Regular cardiac myocyte (primary cell): ENCODE data around the gene TMEM109. TPM values are rescaled to one million over a fixed set of nuclear protein-coding genes. Genes with fewer than 3 reads are reported as not detected.

Experiments
- total RNA-seq: library from RNA; depleted of rRNA; stranded (reverse); fragments of >200 nt; gene quantifications from 2 replicates; pipeline ENCODE4 v1.2.3, GENCODE V29; 2014

TMEM109 gene
- total RNA-seq: 21.4 and 34.1 TPM in 2 replicates

GRCh38 chr11:60913793-60914632 is at the start of gene TMEM109:
TMEM109 (plus strand) TSS chr11:60914158; CDS start chr11:60919694, 5,536 bp downstream.

GRCh38 chr11:60866911-60867870 is 46.8 kb upstream of the TMEM109 start, which contains the start of gene ZP1:
ZP1 (plus strand) TSS chr11:60867542; CDS start chr11:60867562, 20 bp downstream.

GRCh38 chr11:60906132-60906972 is 7.6 kb upstream of the TMEM109 start, which contains the start of gene PRPF19:
PRPF19 (minus strand) TSS chr11:60906585; CDS start chr11:60906382, 203 bp downstream.

GRCh38 chr11:60924110-60924905 is 10.3 kb downstream of the TMEM109 start, which contains the start of gene TMEM132A:
TMEM132A (plus strand) TSS chr11:60924460; CDS start chr11:60924634, 174 bp downstream.

GRCh38 chr11:60951904-60952741 is 38.2 kb downstream of the TMEM109 start, which contains the start of gene SLC15A3:
SLC15A3 (minus strand) TSS chr11:60952176; CDS start chr11:60951551, 625 bp downstream.

GRCh38 chr11:60971520-60971919 is 57.6 kb downstream of the TMEM109 start, which contains the start of gene CD6:
CD6 (plus strand) TSS chr11:60971680; CDS start chr11:60971866, 186 bp downstream.

Other genes with a start within 250 kb of the TMEM109 start
- not detected in 2 replicates for gene MS4A8, start 214.5 kb upstream of the TMEM109 start, total RNA-seq
- gene MS4A18, start 189.4 kb upstream of the TMEM109 start, total RNA-seq: not detected in 2 replicates
- gene MS4A15, start 157.3 kb upstream of the TMEM109 start, total RNA-seq: not detected in 2 replicates
- not detected in 2 replicates for gene MS4A10, start 128.8 kb upstream of the TMEM109 start, total RNA-seq
- gene CCDC86, start 72.0 kb upstream of the TMEM109 start, total RNA-seq: 9.9 and 24.3 TPM in 2 replicates
- 0.19 and 2.3 TPM in 2 replicates for gene PTGDR2, start 58.2 kb upstream of the TMEM109 start, total RNA-seq
- gene ZP1, start 46.6 kb upstream of the TMEM109 start, total RNA-seq: 2.1 and 4.2 TPM in 2 replicates
- 31.9 and 54.1 TPM in 2 replicates for gene PRPF19, start 7.6 kb upstream of the TMEM109 start, total RNA-seq
- gene TMEM132A, start 10.3 kb downstream of the TMEM109 start, total RNA-seq: 9.0 and 34.4 TPM in 2 replicates
- gene SLC15A3, start 38.0 kb downstream of the TMEM109 start, total RNA-seq: 4.0 and 18.0 TPM in 2 replicates
- gene CD6, start 57.5 kb downstream of the TMEM109 start, total RNA-seq: not detected in 2 replicates
- gene CD5, start 188.3 kb downstream of the TMEM109 start, total RNA-seq: not detected in 2 replicates
- gene VPS37C, start 247.3 kb downstream of the TMEM109 start, total RNA-seq: 5.9 and 9.0 TPM in 2 replicates